BJ (cell line): ENCODE data around the gene GEMIN5. TPM values are rescaled to one million over a fixed set of nuclear protein-coding genes. Genes with fewer than 3 reads are reported as not detected.

Source experiments
- CTCF ChIA-PET: fragments of 350-600 bp; formaldehyde crosslinking; extraction: SDS; loops from one replicate; lab custom pipeline; 2021; ENCODE audit warnings: antibody characterized with exemption, inconsistent platforms; lab: Yijun Ruan, JAX
- POLR2A ChIA-PET: fragments of 300-600 bp; sonication (Branson Sonifier 250); formaldehyde crosslinking; extraction: SDS; loops from one replicate; lab custom pipeline; 2021; ENCODE audit warnings: antibody characterized with exemption; lab: Charles Lee
- DNase-seq: peaks from one replicate; pipeline ENCODE4 v3.0.0-alpha.2; 2011; ENCODE audit warnings: low read depth
- H3K27me3 ChIP-seq: 2 replicates; pipeline ENCODE4 v1.6.0; 2011; ENCODE audit warnings: low read length; ENCODE audit not compliant: control insufficient read depth, insufficient read depth
- H3K36me3 ChIP-seq: 2 replicates; pipeline ENCODE4 v1.5.1; 2011; ENCODE audit warnings: low read length; ENCODE audit not compliant: control insufficient read depth, insufficient read depth
- H3K4me3 ChIP-seq: 2 replicates; pipeline ENCODE4 v1.5.1; 2011; ENCODE audit warnings: low read depth, mild to moderate bottlenecking, control low read depth, low read length
- polyA plus RNA-seq: library from polyadenylated mRNA; depleted of rRNA; stranded (reverse); fragments of >200 nt; gene quantifications from 2 replicates; pipeline ENCODE4 v1.2.3, GENCODE V29; 2011
- TF ChIP-seq, protein P1 (sequence below): IDR thresholded peaks from 2 replicates; pipeline ENCODE4 v1.5.1; 2011; ENCODE audit warnings: low read depth, mild to moderate bottlenecking, control low read depth, inconsistent platforms, low read length, moderate library complexity; ENCODE audit not compliant: insufficient read depth

The GEMIN5 gene
- polyA plus RNA-seq, 1 experiment: 7.5 TPM

DNA sequence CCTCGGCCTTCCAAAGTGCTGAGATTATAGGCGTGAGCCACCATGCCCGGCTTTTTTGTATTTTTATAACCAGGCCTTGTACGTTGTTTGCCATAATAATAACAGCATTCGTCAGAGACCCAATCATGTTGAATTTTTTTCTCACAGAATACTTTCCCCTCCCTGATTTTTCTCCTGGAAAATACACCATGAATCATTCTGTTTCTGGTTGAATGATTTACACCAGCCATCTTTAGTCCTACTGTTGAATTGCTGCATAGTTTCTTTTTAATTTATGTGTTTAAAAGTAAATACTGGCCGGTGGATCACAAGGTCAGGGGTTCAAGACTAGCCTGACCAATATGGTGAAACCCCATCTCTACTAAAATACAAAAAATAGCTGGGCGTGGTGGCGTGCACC is 76.1 kb downstream of the GEMIN5 start:
- DNase-seq: no peak
- TF ChIP-seq, protein P1, sequence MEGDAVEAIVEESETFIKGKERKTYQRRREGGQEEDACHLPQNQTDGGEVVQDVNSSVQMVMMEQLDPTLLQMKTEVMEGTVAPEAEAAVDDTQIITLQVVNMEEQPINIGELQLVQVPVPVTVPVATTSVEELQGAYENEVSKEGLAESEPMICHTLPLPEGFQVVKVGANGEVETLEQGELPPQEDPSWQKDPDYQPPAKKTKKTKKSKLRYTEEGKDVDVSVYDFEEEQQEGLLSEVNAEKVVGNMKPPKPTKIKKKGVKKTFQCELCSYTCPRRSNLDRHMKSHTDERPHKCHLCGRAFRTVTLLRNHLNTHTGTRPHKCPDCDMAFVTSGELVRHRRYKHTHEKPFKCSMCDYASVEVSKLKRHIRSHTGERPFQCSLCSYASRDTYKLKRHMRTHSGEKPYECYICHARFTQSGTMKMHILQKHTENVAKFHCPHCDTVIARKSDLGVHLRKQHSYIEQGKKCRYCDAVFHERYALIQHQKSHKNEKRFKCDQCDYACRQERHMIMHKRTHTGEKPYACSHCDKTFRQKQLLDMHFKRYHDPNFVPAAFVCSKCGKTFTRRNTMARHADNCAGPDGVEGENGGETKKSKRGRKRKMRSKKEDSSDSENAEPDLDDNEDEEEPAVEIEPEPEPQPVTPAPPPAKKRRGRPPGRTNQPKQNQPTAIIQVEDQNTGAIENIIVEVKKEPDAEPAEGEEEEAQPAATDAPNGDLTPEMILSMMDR: no peak
- POLR2A ChIA-PET: no interaction called here
- H3K4me3 ChIP-seq: no peak overlapping the region
- H3K36me3 ChIP-seq: peaks cover 4% of the 10 kb centered on the region; the same call in 1 of the 2 replicates
- CTCF ChIA-PET: no interaction called here
- H3K27me3 ChIP-seq: no peaks in the 10 kb centered on the region

DNA sequence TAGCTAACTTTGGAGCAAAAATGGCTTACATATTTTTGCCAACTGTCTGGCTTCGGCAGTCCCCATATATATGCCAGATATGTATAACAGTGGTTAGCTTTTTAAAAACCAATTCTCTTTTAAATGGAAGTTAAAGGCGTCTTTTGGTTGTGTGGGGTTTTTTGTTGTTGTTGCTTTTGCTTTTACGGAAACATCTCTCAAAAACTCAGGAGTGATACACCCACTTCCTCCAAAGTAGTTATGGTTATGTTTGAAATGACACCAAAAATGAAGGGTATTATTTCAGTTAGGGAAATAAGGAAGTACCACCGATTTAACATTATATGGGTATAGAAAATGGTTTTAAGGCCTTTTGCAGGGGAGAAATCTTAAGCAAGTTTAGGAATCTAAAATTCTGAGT is 77.2 kb downstream of the GEMIN5 start:
- peak overlapping the region; percentile 80 for H3K4me3 ChIP-seq
- TF ChIP-seq, protein P1: no peak
- CTCF ChIA-PET: interaction anchor here (0.9 kb wide), 1 partner anchor 12 kb away, joined by 4 read pairs; no protein-coding TSS in a partner anchor
- H3K27me3 ChIP-seq: no peaks in the 10 kb centered on the region
- POLR2A ChIA-PET: no interaction called here
- no peak for DNase-seq
- H3K36me3 ChIP-seq: peaks cover 2% of the 10 kb centered on the region; the same call in 1 of the 2 replicates

DNA sequence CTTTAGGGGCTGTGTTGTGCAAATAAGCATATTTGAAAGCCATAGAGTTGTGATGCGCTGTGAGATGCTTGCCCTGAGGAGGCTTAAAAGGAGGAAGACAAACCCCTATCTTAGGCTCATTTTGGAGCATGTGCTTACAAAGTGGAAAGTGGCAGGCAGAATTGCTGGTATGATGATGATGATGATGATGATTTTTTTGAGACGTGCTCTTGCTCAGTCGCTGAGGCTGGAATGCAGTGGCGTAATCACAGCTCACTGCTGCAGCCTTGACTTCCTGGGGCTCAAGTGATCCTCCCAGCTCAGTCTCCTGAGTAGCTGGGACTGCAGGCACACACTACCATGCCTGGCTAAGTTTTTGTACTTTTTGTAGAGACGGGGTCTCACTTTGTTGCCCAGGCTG is 77.9 kb downstream of the GEMIN5 start:
- peaks cover 2% of the 10 kb centered on the region; the same call in 1 of the 2 replicates for H3K36me3 ChIP-seq
- POLR2A ChIA-PET: no interaction called here
- TF ChIP-seq, protein P1: no peak
- peak overlapping the region; percentile 80 for H3K4me3 ChIP-seq
- no peak for DNase-seq
- CTCF ChIA-PET: interaction anchor here (0.9 kb wide), 1 partner anchor 12 kb away, joined by 4 read pairs; no protein-coding TSS in a partner anchor
- H3K27me3 ChIP-seq: no peaks in the 10 kb centered on the region

DNA sequence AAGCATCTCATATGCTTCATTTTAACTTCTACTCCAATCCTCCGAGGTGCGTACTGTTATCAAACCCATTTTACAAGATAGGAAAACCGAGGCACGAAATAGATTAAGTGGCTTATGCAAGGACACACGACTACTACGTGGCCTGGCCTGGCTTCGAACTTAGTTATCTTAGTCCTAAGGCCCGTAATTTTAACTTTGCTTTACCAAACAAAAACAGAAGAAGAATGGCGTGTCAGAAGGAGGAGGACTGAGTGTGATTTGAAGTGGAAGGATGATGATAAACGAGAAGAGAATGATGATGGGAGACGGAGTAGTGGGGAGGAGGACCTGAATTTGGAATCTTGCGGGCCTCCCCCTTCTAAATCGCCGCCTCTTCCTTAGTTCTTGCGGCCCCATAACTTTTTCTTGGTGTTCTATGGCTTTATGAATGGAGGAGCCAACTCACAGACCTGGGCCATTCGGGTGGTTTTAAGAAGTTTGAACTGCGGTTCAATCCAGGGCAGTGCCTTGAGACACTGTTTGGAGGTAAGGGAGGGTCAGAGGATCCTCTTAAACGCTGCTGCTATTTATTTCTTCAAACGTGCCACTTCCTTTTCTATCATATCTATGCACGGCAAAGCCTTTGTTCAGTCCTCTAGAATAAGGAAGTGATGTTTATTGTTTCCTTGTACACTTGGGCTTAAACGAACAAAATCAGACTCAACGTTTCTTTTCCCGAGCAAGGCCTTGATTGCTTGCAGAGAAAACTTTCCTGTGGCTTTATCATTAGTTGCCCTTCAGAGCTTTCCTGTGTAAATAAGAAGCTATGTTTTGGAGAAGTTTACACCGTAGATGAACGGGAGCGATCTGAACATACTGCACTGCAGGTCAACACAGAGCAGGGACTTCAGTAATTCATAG is 78.8 kb downstream of the GEMIN5 start:
- DNase-seq: no peak
- TF ChIP-seq, protein P1: no peak
- CTCF ChIA-PET: no interaction called here
- H3K27me3 ChIP-seq: no peaks in the 10 kb centered on the region
- POLR2A ChIA-PET: no interaction called here
- H3K36me3 ChIP-seq: no peaks in the 10 kb centered on the region
- H3K4me3 ChIP-seq: peak overlapping the region; percentile 80

DNA sequence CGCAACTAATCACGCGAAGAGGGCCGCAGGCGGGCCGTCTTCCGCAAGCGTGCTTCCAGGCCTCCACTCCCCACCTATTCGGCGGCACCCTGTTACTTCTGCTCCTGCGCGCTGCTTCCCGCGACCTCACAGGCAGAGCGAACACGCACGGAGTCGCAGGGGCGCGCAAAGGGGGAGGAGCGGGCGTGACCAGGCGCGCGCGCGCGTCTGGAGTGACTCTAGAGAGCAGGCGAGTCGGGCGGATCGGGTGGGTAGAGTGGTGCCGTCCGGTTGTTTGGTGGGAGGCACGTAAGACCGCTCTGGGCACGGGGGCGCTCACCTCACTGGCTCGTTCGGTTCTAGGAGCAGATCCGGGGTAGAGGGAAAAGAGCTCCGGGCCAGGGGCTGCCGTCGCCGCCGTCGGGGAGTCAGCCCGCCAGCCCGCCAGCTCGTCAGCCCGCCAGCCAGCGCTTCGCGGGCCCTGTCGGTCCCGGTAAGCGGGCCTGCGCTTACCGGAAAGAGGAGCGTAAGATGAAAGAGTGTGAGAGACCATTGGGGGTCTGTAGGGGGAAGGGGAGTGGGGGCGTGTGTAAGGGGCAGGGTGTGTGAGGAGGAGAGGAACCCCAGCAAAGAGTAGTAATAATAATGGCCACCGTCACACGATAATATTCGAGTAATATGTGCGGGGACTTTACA is 79.6 kb downstream of the GEMIN5 start, which contains the start of gene CNOT8:
TSS of gene CNOT8 (plus strand) at position 331 of the 675 bp plus-strand sequence. CDS start 4,652 bp downstream, outside the sequence.
- POLR2A ChIA-PET: no interaction called here

More for the DNA sequence above, 79.6 kb downstream of the GEMIN5 start, which contains the start of gene CNOT8:
- Histone ChIP-seq H3K27me3 (no peaks in the 10 kb centered on the region), H3K36me3 (no peaks in the 10 kb centered on the region), H3K4me3 (peak within 1 kb of the TSS; percentile 80)
- CTCF ChIA-PET: no interaction called here
- peak; percentile 82 for DNase-seq
- TF ChIP-seq, protein P1: no peak
